Measurements from ENCODE around the gene ZNF804B.

GRCh38 chr7:88965371-88965770 is 205.9 kb downstream of the ZNF804B start:
- TF ChIP-seq, protein P1, sequence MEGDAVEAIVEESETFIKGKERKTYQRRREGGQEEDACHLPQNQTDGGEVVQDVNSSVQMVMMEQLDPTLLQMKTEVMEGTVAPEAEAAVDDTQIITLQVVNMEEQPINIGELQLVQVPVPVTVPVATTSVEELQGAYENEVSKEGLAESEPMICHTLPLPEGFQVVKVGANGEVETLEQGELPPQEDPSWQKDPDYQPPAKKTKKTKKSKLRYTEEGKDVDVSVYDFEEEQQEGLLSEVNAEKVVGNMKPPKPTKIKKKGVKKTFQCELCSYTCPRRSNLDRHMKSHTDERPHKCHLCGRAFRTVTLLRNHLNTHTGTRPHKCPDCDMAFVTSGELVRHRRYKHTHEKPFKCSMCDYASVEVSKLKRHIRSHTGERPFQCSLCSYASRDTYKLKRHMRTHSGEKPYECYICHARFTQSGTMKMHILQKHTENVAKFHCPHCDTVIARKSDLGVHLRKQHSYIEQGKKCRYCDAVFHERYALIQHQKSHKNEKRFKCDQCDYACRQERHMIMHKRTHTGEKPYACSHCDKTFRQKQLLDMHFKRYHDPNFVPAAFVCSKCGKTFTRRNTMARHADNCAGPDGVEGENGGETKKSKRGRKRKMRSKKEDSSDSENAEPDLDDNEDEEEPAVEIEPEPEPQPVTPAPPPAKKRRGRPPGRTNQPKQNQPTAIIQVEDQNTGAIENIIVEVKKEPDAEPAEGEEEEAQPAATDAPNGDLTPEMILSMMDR (conservative IDR thresholded peaks at IDR 0.05; ENCODE audit: low read depth, low read length) = no peak
- no peak for TF ChIP-seq EZH2 (IDR thresholded peaks at IDR 0.05; ENCODE audit: borderline replicate concordance, low read depth, low read length, poor library complexity, severe bottlenecking)
